CD4-positive, alpha-beta T cell treated with Interleukin-1 beta for 1 hour (primary cell): ENCODE measurements around the gene FOLH1.
"Not testable (repeated sequence)": the region's sequence is repeated elsewhere in the genome, so short reads cannot be mapped to it uniquely, and the experiment has no call there.

Experiments used
- DNase-seq, 2 donors: peaks; one replicate each; pipeline ENCODE4 v3.0.0-alpha.2; 2020 to 2022

Gene FOLH1

GRCh38 chr11:49208006-49208721 lies at the start of gene FOLH1:
FOLH1 (minus strand) TSS chr11:49208602; CDS start chr11:49208409, 193 bp downstream.
- no peak for DNase-seq

GRCh38 chr11:49255148-49255547 lies 46.7 kb upstream of the FOLH1 start:
- not testable (repeated sequence) for DNase-seq

GRCh38 chr11:49251212-49251611 lies 42.8 kb upstream of the FOLH1 start:
- DNase-seq: not testable (repeated sequence)

GRCh38 chr11:49250398-49251115 lies 42.2 kb upstream of the FOLH1 start:
- DNase-seq: not testable (repeated sequence)

- DNase-seq: not testable (repeated sequence)
Measured at GRCh38 chr11:49249363-49249762, 41.0 kb upstream of the FOLH1 start.

GRCh38 chr11:49233685-49234084 lies 25.3 kb upstream of the FOLH1 start:
- not testable (repeated sequence) for DNase-seq

GRCh38 chr11:49233019-49233418 lies 24.6 kb upstream of the FOLH1 start:
- DNase-seq: not testable (repeated sequence)

- DNase-seq: not testable (repeated sequence)
Measured at GRCh38 chr11:49231725-49232124, 23.3 kb upstream of the FOLH1 start.

GRCh38 chr11:49230534-49230933 lies 22.1 kb upstream of the FOLH1 start:
- not testable (repeated sequence) for DNase-seq

GRCh38 chr11:49230001-49230400 lies 21.6 kb upstream of the FOLH1 start:
- DNase-seq: not testable (repeated sequence)

- DNase-seq: not testable (repeated sequence)
Measured at GRCh38 chr11:49229136-49229535, 20.7 kb upstream of the FOLH1 start.

- not testable (repeated sequence) for DNase-seq
Measured at GRCh38 chr11:49225255-49225785, 16.9 kb upstream of the FOLH1 start.

- no peak for DNase-seq
Measured at GRCh38 chr11:49221112-49221511, 12.7 kb upstream of the FOLH1 start.

GRCh38 chr11:49213026-49213560 lies 4.7 kb upstream of the FOLH1 start:
- no peak for DNase-seq

- DNase-seq: not testable (repeated sequence)
Measured at GRCh38 chr11:49206999-49207398, 1.4 kb downstream of the FOLH1 start.

GRCh38 chr11:49202287-49202976 lies 6.0 kb downstream of the FOLH1 start:
- DNase-seq: no peak

GRCh38 chr11:49196775-49197174 lies 11.6 kb downstream of the FOLH1 start:
- not testable (repeated sequence) for DNase-seq

- DNase-seq: not testable (repeated sequence)
Measured at GRCh38 chr11:49196002-49196401, 12.4 kb downstream of the FOLH1 start.

- not testable (repeated sequence) for DNase-seq
Measured at GRCh38 chr11:49190287-49190686, 18.1 kb downstream of the FOLH1 start.

- not testable (repeated sequence) for DNase-seq
Measured at GRCh38 chr11:49186225-49186624, 22.2 kb downstream of the FOLH1 start.

GRCh38 chr11:49185597-49185996 lies 22.8 kb downstream of the FOLH1 start:
- not testable (repeated sequence) for DNase-seq

- not testable (repeated sequence) for DNase-seq
Measured at GRCh38 chr11:49184756-49185155, 23.6 kb downstream of the FOLH1 start.

GRCh38 chr11:49177936-49178335 lies 30.5 kb downstream of the FOLH1 start:
- not testable (repeated sequence) for DNase-seq
